Ishikawa (cell line): ENCODE measurements around the gene LINS1.

Experiments used
- EGR1 ChIP-seq: IDR thresholded peaks from 2 replicates; pipeline ENCODE4 v1.6.1; 2012
- MAX ChIP-seq: IDR thresholded peaks from 2 replicates; pipeline ENCODE4 v1.6.1; 2012
- NFIC ChIP-seq: IDR thresholded peaks from 2 replicates; pipeline ENCODE4 v1.6.1; 2012
- REST ChIP-seq: IDR thresholded peaks from 2 replicates; pipeline ENCODE4 v1.6.1; 2012; ENCODE audit warnings: low read depth, mild to moderate bottlenecking
- TCF12 ChIP-seq: IDR thresholded peaks from 2 replicates; pipeline ENCODE4 v1.6.1; 2012; ENCODE audit warnings: low read depth
- TEAD4 ChIP-seq: IDR thresholded peaks from 2 replicates; pipeline ENCODE4 v1.6.1; 2012
- USF1 ChIP-seq: IDR thresholded peaks from 2 replicates; pipeline ENCODE4 v1.6.1; 2012
- YY1 ChIP-seq: IDR thresholded peaks from 2 replicates; pipeline ENCODE4 v1.6.1; 2012; ENCODE audit warnings: low read depth

GRCh38 chr15:100635406-100636071 lies 33.6 kb upstream of the LINS1 start:
- no peak for TF ChIP-seq USF1
- no peak for TF ChIP-seq TEAD4
- TF ChIP-seq YY1, result no peak
- TF ChIP-seq MAX, result no peak
- TF ChIP-seq REST, result no peak
- TF ChIP-seq EGR1, result no peak
- no peak for TF ChIP-seq NFIC
- TF ChIP-seq TCF12, result no peak
